Heart left ventricle (tissue), 16 donors: Measurements from ENCODE around the gene VAT1L. TPM values are rescaled to one million over a fixed set of nuclear protein-coding genes. Genes with fewer than 3 reads are reported as not detected.

Experiments
- ATAC-seq, 4 donors: fragments of 200-7000 bp; cut with Tn5 transposase; one replicate each; pipeline ENCODE4 v1.9.1; 2020 to 2022; ENCODE audit warnings: moderate library complexity in 4 of 4, mild to moderate bottlenecking in 3 of 4, moderate number of reproducible peaks in 1 of 4
- DNase-seq, 5 donors: peaks; one replicate each; pipeline ENCODE4 v3.0.0-alpha.2; 2020
- H3K27ac ChIP-seq, 12 donors: fragments of 200-600 bp; sonication (generic) in 4 of 12; one replicate each; pipeline versions ENCODE4 v1.5.0 to v1.8.0; 2016 to 2022; ENCODE audit warnings: mild to moderate bottlenecking in 2 of 12
- H3K27me3 ChIP-seq, 9 donors: fragments of 200-600 bp; sonication (generic) in 2 of 9; one replicate each; pipeline versions ENCODE4 v1.5.1 to v1.8.0; 2016 to 2022; ENCODE audit warnings: mild to moderate bottlenecking in 3 of 9
- H3K36me3 ChIP-seq, 9 donors: fragments of 200-600 bp; sonication (generic) in 2 of 9; one replicate each; pipeline versions ENCODE4 v1.5.0 to v1.8.0; 2018 to 2022; ENCODE audit warnings: mild to moderate bottlenecking in 2 of 9
- H3K4me1 ChIP-seq, 12 donors: fragments of 200-600 bp; sonication (generic) in 4 of 12; one replicate each; pipeline versions ENCODE4 v1.5.0 to v1.8.0; 2016 to 2022; ENCODE audit warnings: mild to moderate bottlenecking in 3 of 12
- H3K4me3 ChIP-seq, 12 donors: fragments of 200-600 bp; sonication (generic) in 4 of 12; one replicate each; pipeline versions ENCODE4 v1.5.0 to v1.8.0; 2017 to 2022; ENCODE audit warnings: mild to moderate bottlenecking in 9 of 12, moderate library complexity in 4 of 12
- H3K9me3 ChIP-seq, 12 donors: fragments of 200-600 bp; sonication (generic) in 4 of 12; one replicate each; pipeline versions ENCODE4 v1.5.0 to v1.8.0; 2016 to 2022; ENCODE audit warnings: mild to moderate bottlenecking in 1 of 12
- POLR2A ChIP-seq, 2 donors: fragments of 450-650 bp; IDR thresholded peaks; one replicate each; pipeline ENCODE4 v1.6.1; 2017; ENCODE audit warnings: antibody characterized with exemption in 2 of 2, mild to moderate bottlenecking in 2 of 2, moderate library complexity in 2 of 2
- WGBS, 4 donors: extraction: QIAGEN DNeasy Blood & Tissue Kit in 2 of 4; methylation state at CpG; one replicate each; pipeline versions ENCODE4 v1.1.5 to v1.1.7; 2013 to 2018; 5-methylcytosine and 5-hydroxymethylcytosine counted together
- intact Hi-C, 10 donors: fragments of 100-400 bp; cut with DNase I; formaldehyde crosslinking; loops; one replicate each; pipeline versions ENCODE4 v1.11.1 to v1.14.2; 2022
- polyA plus RNA-seq, 2 donors: library from polyadenylated mRNA; stranded (reverse); fragments of 200-250 nt; gene quantifications; one replicate each; pipeline ENCODE4 v1.2.3, GENCODE V29; 2013
- total RNA-seq, 9 donors: library from RNA; depleted of rRNA in 2 of 9; stranded (reverse); fragments of >200 nt in 2 of 9; fragmentation: NEBNext Ultra II Directional in 3 of 9; extraction: Animal tissue kit (Norgen Biotek cat#: 25700) in 3 of 9; gene quantifications; one replicate each; pipeline versions ENCODE4 v1.1.0 to v1.2.4, GENCODE V29; 2016 to 2023
- TF ChIP-seq, protein P1 (sequence below), 12 donors: fragments of 200-600 bp; sonication (generic) in 4 of 12; IDR thresholded peaks; one replicate each; pipeline versions ENCODE4 v1.5.0 to v1.8.0; 2018 to 2022; ENCODE audit warnings: antibody characterized with exemption in 12 of 12, mild to moderate bottlenecking in 5 of 12
- donor health status: ischemic (EF 13 %, LVEDD 7.1; RV severe dilation, severe dysfunction).
- donor health status: healthy with polysubstance abuse.
- donor health status: DM: no; HTN: yes; CAD: no.
- donor health status: DM: no; HTN: no; CAD: no.
- donor health status: ischemic (EF 25% LVEDD 6.9; RV normal size, moderate dysfunction).
- donor health status: ischemic (EF 25% LVEDD 5.7; RV mildly dilated, moderate dysfunction).
- donor health status: healthy.
- donor health status: DM: yes; HTN: yes; CAD: no.
- donor health status: ischemic (EF 35%, LVEDD 5.7; RV mildly dilated, moderate dysfunction).
- donor health status: nonischemic (EF 11% LVEDD 7.7; RV severe dilation, severe dysfunction).
- donor health status: DM: yes; HTN: yes; CAD: no.
- donor health status: PGD.
- donor health status: ischemic (EF 29% LVEDD 5.4; RV normal size, mild dysfunction).
- donor health status: nonischemic (EF 23%, LVEDD 6.1; RV moderate dilation, normal function).

VAT1L gene
- total and polyA plus RNA-seq, 11 donors, result 0.32 to 57.5 (median 11.0) TPM

DNA sequence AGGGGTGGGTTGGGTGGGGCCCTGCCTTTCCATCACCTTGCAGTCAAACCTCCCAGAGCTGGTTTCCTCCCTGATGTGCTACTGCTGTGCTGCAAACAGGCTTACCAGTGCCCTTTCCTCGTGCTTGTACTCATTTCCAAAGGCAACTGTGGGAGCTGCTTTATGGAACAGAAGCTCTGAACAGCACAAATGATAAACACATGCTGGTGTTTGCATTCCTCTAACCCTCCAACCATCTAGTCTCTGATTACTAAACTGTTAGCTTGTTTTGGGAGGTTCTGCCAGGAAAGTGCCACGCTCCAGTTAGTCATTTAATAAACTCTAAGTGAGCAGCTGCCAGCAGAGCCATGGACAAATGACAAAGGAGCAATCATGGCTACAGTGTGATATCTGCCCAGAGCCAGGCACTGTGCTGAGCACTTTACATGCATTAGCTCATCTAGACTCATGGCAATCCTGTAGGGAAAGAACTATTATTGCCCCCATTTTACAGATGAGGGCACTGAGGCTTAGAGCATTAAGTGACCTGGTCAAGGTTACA, 110.4 kb downstream of the VAT1L start:
- ATAC-seq, result peak in 2 of 4 donors; percentile 26 to 36

DNA sequence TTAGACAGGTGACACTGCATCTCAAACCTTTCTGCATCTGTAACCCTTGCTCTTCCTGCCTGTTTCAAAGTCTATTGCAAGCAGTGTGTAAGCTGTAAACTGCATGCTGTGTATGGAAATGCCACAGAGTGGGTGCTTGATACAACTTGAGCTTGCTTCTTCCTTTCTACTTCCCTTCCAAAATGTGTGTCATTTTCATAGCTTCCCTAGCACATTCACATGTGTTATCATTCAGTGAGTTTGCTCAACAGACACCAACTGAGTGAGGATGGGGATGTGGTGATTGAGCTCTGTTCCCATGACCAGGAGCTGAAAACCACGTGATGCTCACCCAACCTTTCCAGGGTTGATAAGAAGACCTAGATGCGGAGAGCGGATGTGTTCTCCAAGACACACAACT, 111.1 kb downstream of the VAT1L start:
- intact Hi-C loops, result no loop called here
- H3K27me3 ChIP-seq, result no peaks in the 10 kb centered on the region
- H3K36me3 ChIP-seq, result no peaks in the 10 kb centered on the region
- no peak for TF ChIP-seq POLR2A (IDR thresholded peaks at IDR 0.05)
- TF ChIP-seq, protein P1, sequence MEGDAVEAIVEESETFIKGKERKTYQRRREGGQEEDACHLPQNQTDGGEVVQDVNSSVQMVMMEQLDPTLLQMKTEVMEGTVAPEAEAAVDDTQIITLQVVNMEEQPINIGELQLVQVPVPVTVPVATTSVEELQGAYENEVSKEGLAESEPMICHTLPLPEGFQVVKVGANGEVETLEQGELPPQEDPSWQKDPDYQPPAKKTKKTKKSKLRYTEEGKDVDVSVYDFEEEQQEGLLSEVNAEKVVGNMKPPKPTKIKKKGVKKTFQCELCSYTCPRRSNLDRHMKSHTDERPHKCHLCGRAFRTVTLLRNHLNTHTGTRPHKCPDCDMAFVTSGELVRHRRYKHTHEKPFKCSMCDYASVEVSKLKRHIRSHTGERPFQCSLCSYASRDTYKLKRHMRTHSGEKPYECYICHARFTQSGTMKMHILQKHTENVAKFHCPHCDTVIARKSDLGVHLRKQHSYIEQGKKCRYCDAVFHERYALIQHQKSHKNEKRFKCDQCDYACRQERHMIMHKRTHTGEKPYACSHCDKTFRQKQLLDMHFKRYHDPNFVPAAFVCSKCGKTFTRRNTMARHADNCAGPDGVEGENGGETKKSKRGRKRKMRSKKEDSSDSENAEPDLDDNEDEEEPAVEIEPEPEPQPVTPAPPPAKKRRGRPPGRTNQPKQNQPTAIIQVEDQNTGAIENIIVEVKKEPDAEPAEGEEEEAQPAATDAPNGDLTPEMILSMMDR (IDR thresholded peaks at IDR 0.05), result no peak
- peaks cover 0 to 13% (median 1%) of the 10 kb centered on the region in 12 donors for H3K4me1 ChIP-seq
- WGBS, 4 donors, result 77 to 80% (median 78%) methylated on average over 3 of the region's 3 CpGs
- no peak for DNase-seq
- H3K9me3 ChIP-seq, result no peaks in the 10 kb centered on the region
- no peak overlapping the region for H3K4me3 ChIP-seq
- ATAC-seq, result no peak
- H3K27ac ChIP-seq, result no peak overlapping the region

More for the DNA sequence above, 110.4 kb downstream of the VAT1L start:
- peak overlapping the region in 1 of 12 donors; percentile 42 for H3K27ac ChIP-seq
- H3K36me3 ChIP-seq, result no peaks in the 10 kb centered on the region
- 48 to 88% (median 69%) methylated on average over 1 to 2 of the region's 2 CpGs for WGBS, 4 donors
- no peaks in the 10 kb centered on the region for H3K9me3 ChIP-seq
- DNase-seq, result no peak
- no peak for TF ChIP-seq POLR2A (IDR thresholded peaks at IDR 0.05)
- TF ChIP-seq, protein P1 (IDR thresholded peaks at IDR 0.05), result no peak
- intact Hi-C loops, result no loop called here
- no peaks in the 10 kb centered on the region for H3K27me3 ChIP-seq
- H3K4me3 ChIP-seq, result no peak overlapping the region
- H3K4me1 ChIP-seq, result peaks cover 0 to 19% (median 5%) of the 10 kb centered on the region in 12 donors

DNA sequence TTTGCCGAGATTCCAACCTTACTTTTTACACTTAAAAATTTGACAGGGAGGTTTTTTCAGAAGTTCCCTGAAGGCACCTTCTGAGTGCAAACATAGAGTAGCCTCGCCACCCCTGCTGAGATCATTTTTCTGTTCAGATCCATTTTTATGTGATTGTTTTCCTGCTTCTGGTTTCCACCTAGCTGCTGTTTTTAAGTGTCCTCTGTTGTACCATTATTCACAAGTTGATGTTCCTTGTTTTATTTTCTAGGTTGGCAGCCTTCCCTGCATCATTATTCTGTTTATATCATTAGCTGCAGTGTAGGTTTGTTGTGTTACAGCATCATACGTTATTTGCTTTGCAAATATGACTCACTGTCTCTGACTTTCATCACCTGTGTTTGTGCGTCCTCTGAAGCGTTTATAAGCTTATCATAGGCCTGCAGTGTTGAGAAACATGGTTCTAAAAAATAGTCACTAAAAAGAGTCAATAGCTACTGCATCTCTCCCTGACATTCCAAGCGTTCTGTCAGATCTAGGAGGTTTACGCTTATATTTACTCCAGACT, 117.1 kb downstream of the VAT1L start:
- intact Hi-C loops, result no loop called here
- TF ChIP-seq, protein P1 (IDR thresholded peaks at IDR 0.05), result no peak
- TF ChIP-seq POLR2A (IDR thresholded peaks at IDR 0.05), result no peak
- ATAC-seq (no peak), DNase-seq (no peak)
- Histone ChIP-seq H3K4me3 (no peak overlapping the region), H3K27ac (no peak overlapping the region), H3K9me3 (no peaks in the 10 kb centered on the region), H3K36me3 (no peaks in the 10 kb centered on the region), H3K4me1 (no peaks in the 10 kb centered on the region), H3K27me3 (no peaks in the 10 kb centered on the region)
- 77 to 83% (median 80%) methylated on average over 7 of the region's 7 CpGs for WGBS, 4 donors

DNA sequence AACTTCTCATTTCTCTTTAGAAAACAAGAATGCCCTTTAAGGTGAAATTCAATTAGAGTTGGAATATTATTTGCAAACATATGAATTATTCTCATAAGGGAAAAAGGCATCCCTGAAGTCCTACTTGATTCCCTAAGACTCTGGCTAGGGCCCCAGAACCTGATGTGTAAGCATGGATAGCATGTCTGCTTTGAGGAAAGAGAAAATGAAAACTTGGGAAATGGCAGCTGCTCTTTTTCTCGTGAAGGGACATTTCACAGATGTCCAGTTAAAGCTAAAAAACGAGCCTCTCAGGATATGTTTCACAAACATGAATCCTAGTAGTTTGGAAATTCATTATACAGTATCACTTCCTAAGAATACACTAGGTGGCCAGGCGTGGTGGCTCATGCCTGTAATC, 121.7 kb downstream of the VAT1L start:
- Histone ChIP-seq H3K4me1 (no peaks in the 10 kb centered on the region), H3K36me3 (no peaks in the 10 kb centered on the region), H3K4me3 (no peak overlapping the region), H3K27me3 (no peaks in the 10 kb centered on the region), H3K27ac (no peak overlapping the region), H3K9me3 (no peaks in the 10 kb centered on the region)
- intact Hi-C loops, result no loop called here
- DNase-seq (no peak), ATAC-seq (no peak)
- 66 to 81% (median 71%) methylated on average over 3 of the region's 3 CpGs for WGBS, 4 donors
- TF ChIP-seq, protein P1 (IDR thresholded peaks at IDR 0.05), result no peak
- no peak for TF ChIP-seq POLR2A (IDR thresholded peaks at IDR 0.05)
